Measurements from ENCODE around the gene SNRPA. TPM values are rescaled to one million over a fixed set of nuclear protein-coding genes. Genes with fewer than 3 reads are reported as not detected.
"Not testable (repeated sequence)": the region's sequence is repeated elsewhere in the genome, so short reads cannot be mapped to it uniquely, and the experiment has no call there.

The SNRPA gene
- total RNA-seq, 1 donor from 2014 or later: 23.6 TPM

DNA sequence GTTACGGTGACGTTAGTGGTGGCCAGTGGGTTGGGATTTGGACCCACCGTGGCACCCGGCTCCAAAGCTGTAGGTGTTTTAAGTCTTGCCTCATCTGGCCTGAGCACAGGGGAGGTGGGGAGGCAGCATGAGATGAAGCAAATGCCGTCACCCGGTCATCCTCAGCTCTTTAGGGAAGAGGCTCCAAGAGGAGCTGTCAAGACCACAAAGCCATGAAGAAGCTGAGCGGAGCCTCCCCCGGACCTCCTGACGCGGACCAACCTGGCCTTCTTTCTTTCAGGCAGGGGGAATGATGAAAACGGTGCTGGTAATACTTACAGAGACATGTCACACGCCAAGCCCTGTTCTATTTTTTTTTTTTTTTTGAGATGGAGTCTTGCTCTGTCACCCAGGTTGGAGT lies 8.1 kb upstream of the SNRPA start:
- FAIRE-seq (no peak), DNase-seq (ENCODE audit: low spot score in 2 of 2) (no peak)

GRCh38 chr19:40743926-40744325 lies 7.1 kb upstream of the SNRPA start:
- DNase-seq (ENCODE audit: low spot score in 2 of 2): no peak
- FAIRE-seq: no peak

GRCh38 chr19:40744554-40745401 lies 6.2 kb upstream of the SNRPA start:
- FAIRE-seq (no peak), DNase-seq (ENCODE audit: low spot score in 2 of 2) (no peak)

DNA sequence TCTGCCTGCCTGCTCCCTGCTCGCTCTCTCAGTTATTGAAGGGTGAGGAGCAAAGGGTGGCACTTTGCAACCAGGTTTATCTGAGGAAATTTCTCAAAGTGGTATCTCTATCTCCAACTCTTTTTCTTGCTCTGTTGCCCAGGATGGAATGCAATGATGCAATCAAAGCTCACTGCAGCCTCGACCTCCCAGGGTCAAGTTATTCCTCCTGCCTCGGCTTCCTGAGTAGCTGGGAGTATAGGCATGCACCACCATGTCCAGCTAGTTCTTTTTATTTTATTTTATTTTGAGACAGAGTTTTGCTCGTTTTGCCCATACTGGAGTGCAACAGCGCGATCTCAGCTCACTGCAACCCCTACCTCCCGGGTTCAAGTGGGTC lies 5.6 kb upstream of the SNRPA start:
- no peak for DNase-seq (ENCODE audit: low spot score in 2 of 2)
- FAIRE-seq: no peak

DNA sequence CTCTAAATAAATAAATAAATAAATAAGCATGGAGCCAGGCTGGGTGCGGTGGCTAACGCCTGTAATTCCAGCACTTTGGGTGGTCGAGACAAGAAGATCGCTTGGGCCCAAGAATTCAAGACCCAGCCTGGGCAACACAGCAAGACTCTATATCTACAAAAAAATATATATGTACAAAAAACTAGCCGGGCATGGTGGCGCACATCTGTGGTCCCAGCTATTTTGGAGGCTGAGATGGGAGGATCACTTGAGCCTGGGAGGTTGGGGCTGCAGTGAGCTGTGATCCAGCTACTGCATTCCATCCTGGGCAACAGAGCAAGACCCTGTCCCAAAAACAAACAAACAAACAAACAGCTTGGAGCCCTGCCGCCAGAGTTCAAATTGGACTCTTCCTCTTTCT lies 3.5 kb upstream of the SNRPA start:
- DNase-seq (ENCODE audit: low spot score in 2 of 2) (no peak), FAIRE-seq (no peak)

DNA sequence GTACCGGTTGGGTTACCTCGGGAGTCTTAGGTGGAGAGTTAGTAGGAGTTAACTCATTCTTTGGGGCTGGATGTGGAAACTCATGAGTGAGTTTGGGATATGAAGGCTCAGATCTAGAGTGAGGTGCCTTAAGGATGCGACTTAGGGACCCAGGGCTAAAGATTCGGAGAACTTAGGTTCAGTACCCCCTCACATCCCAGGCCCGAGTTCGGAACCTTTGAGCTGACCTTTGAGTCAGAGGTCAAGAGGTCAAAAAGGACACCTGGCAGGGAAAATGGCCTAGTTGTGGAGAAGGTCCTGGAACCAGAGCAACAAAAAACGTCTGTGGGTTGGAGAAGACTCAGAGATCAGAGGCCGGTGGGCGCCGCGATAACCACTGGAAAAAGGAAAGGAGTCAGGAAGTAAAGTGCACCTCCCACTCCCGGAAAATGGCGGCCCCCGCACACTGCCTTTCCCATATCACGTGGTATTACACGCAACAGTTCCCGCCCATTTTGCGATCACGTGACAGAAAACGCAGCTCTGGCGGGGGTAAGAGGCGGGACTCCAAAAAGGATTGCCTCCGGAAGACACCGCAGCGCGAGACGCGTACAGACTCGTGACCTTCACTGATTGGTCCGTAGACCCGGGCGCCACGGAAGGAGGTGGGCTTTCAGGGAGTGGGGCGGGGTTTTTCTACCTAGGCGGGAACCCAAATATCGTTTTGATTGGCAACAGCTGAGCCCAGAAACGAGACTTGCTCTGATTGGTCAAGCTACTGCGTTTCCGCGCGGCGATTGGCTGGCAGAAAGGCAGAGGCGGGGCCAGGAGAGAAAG lies 737 bp upstream of the SNRPA start, which contains the start of gene ACTMAP:
ACTMAP (minus strand) TSS at position 420 of the 816 bp plus-strand sequence. CDS start 674 bp downstream, outside the sequence.
- FAIRE-seq: peak; percentile 99

DNA sequence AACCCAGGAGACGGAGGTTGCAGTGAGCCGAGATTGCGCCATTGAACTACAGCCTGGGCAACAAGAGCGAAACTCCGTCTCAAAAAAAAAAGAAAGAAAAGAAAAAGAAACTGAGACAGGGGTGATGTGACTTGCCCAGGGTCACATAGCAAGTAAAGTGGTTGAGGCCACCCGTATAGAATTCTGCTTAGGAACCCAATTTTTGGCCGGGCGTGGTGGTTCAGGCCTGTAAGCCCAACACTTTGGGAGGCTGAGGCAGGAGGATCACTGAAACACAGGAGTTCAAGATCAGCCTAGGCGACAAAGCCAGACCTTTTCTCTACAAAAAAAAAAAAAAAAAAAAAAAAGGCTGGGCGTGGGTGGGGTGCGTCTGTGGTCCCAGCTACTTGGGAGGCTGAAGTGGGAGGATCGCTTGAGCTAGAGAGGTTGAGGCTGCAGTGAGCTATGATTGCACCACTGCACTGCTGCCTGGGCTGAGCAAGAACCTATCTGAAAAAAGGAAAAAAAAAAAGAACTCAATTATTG lies 1.3 kb downstream of the SNRPA start:
- FAIRE-seq: no peak
- no peak for DNase-seq (ENCODE audit: low spot score in 2 of 2)

More for the DNA sequence above, 737 bp upstream of the SNRPA start, which contains the start of gene ACTMAP:
- DNase-seq (ENCODE audit: low spot score in 2 of 2): peak; percentile 93 to 98

- DNase-seq (ENCODE audit: low spot score in 2 of 2) (no peak), FAIRE-seq (no peak)
Observed at GRCh38 chr19:40754611-40755247, 3.7 kb downstream of the SNRPA start.

DNA sequence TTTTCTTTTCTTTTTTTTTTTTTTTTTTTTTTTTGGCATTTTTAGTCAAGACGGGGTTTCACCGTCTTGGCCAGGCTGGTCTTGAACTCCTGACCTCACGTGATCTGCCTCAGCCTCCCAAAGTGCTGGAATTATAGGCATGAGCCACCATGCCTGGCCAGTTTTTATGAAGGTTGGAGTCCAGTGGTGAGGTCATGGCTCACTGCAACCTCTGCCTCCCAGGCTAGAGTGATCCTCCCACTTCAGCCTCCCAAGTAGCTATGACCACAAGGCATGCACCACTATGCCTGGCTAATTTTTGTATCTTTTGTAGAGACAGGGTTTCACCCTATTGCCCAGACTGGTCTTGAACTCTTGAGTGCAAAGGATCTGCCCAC lies 4.2 kb downstream of the SNRPA start:
- DNase-seq (ENCODE audit: low spot score in 2 of 2): no peak
- no peak for FAIRE-seq

DNA sequence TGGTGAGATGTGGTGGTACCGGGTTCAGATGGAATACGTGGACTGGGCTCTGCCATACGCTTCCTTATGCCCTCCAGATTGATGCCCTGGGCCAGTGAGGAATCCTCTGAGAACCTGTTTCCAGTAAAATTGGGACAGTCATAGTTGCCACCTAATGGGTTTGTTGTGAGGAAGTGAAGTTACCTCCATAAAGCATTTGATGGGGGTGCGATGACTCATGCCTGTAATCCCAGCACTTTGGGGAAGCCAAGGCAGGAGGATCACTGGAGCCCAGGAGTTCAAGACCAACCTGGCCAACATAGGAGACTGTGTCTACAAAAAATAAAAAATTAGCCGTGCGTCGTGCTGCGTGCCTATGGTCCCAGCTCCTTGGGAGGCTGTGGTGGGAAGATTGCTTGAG lies 4.8 kb downstream of the SNRPA start:
- FAIRE-seq (no peak), DNase-seq (ENCODE audit: low spot score in 2 of 2) (no peak)

DNA sequence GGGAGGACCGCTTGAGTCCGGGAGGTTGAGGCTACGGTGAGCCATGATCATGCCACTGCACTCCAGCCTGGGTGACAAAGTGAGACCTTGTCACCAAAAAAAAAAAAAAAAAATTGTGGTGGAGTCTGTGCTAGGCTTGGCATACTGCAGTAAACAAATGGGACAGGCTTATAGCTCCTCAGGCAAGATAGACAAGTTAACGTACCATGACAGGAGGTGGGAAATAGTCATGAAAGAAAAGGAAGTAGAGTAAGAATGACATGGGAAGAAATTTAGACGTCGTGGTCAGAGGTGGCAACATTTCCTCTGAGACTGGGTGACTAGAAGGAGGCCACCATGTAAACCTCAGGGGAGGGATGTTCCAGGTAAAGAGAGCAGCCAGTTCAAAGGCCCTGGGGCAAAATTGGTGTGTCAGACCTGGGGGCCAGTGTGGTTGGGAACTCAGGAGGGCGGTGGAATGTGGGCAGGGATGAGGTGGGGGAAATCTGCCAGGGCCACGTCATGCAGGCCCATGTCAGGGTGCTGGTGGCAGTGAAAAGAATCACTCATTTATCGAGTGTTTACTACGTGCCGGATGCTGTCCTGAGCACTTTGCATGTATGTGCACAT lies 5.6 kb downstream of the SNRPA start:
- DNase-seq (ENCODE audit: low spot score in 2 of 2): no peak
- FAIRE-seq: no peak

GRCh38 chr19:40758491-40758890 lies 7.5 kb downstream of the SNRPA start:
- no peak for FAIRE-seq
- DNase-seq (ENCODE audit: low spot score in 2 of 2): no peak

- FAIRE-seq (no peak), DNase-seq (ENCODE audit: low spot score in 2 of 2) (no peak)
Observed at GRCh38 chr19:40759352-40759751, 8.3 kb downstream of the SNRPA start.

- FAIRE-seq: no peak
- no peak for DNase-seq (ENCODE audit: low spot score in 2 of 2)
Observed at GRCh38 chr19:40762754-40763470, 11.9 kb downstream of the SNRPA start.

GRCh38 chr19:40763526-40763925 lies 12.5 kb downstream of the SNRPA start:
- no peak for DNase-seq (ENCODE audit: low spot score in 2 of 2)
- no peak for FAIRE-seq

DNA sequence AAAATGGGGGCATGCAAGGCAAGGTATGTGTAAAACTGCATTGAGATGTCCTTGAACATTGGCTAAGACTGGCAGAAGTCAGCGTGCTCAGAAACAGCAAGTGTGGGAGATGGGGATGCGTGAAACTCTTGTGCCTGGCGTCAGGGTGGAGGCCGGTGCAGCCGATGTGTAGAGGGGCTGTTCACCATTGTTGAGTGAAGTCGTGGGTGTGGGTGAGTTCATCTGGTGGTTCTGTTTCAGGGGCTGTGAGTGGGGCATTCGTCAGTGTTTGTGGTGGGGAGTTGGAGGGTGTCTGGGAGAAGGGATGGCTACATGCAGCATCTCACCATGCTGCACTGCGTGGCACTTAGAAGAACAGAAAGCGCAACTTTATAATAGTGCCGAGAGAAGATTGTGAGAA lies 13.0 kb downstream of the SNRPA start:
- DNase-seq (ENCODE audit: low spot score in 2 of 2) (no peak), FAIRE-seq (no peak)

DNA sequence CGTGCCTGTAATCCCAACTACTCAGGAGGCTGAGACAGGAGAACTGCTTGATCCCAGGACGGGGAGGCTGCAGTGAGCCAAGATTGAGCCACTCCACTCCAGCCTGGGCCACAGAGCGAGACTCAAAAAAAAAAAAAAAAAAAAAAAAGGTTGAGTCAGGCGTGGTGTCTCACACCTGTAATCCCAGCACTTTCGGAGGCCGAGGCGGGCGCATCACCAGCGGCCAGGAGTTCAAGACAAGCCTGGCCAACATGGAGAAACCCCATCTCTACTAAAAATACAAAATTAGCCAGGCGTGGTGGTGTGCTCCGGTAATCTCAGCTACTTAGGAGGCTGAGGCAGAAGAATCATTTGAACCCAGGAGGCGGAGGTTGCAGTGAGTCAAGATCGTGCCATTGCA lies 15.4 kb downstream of the SNRPA start:
- DNase-seq (ENCODE audit: low spot score in 2 of 2); FAIRE-seq: not testable (repeated sequence)

- FAIRE-seq (no peak), DNase-seq (ENCODE audit: low spot score in 2 of 2) (no peak)
Observed at GRCh38 chr19:40768869-40769268, 17.9 kb downstream of the SNRPA start.

- not testable (repeated sequence) for DNase-seq (ENCODE audit: low spot score in 2 of 2); FAIRE-seq
Observed at GRCh38 chr19:40771101-40771862, 20.3 kb downstream of the SNRPA start.

Measured in frontal cortex (tissue), 4 donors.